HFF-Myc (cell line): Measurements from ENCODE around the gene VPS39.

Source experiments
- DNase-seq: peaks from one replicate; pipeline ENCODE4 v3.0.0-alpha.2; 2011; ENCODE audit warnings: low read depth; ENCODE audit errors: extremely low read depth
- H3K4me3 ChIP-seq: replicated peaks from 2 replicates; pipeline ENCODE4 v1.5.1; 2011; ENCODE audit warnings: low read depth, mild to moderate bottlenecking, control low read depth, low read length
- CTCF ChIP-seq: IDR thresholded peaks from 2 replicates; pipeline ENCODE4 v1.5.1; 2012; ENCODE audit warnings: mild to moderate bottlenecking, low read depth, low read length, control low read depth; ENCODE audit errors: missing control alignments

Gene VPS39

GRCh38 chr15:42133356-42133755, 74.7 kb downstream of the VPS39 start:
- no peak for DNase-seq
- TF ChIP-seq CTCF, result no peak
- no peak overlapping the region for H3K4me3 ChIP-seq

- DNase-seq, result no peak
- no peak for TF ChIP-seq CTCF
- H3K4me3 ChIP-seq, result no peak overlapping the region
Measured at GRCh38 chr15:42131826-42132806, 76.0 kb downstream of the VPS39 start.

GRCh38 chr15:42131006-42131405, 77.1 kb downstream of the VPS39 start:
- no peak for DNase-seq
- no peak overlapping the region for H3K4me3 ChIP-seq
- no peak for TF ChIP-seq CTCF

- TF ChIP-seq CTCF, result no peak
- no peak for DNase-seq
- H3K4me3 ChIP-seq, result no peak overlapping the region
Measured at GRCh38 chr15:42130246-42130986, 77.7 kb downstream of the VPS39 start.

- TF ChIP-seq CTCF, result no peak
- no peak overlapping the region for H3K4me3 ChIP-seq
- DNase-seq, result no peak
Measured at GRCh38 chr15:42129364-42129763, 78.7 kb downstream of the VPS39 start.

- no peak for TF ChIP-seq CTCF
- H3K4me3 ChIP-seq, result no peak overlapping the region
- no peak for DNase-seq
Measured at GRCh38 chr15:42128476-42128875, 79.6 kb downstream of the VPS39 start.
